NCI-H1694 (cell line): ENCODE measurements around the gene DDX60.
"Not testable (repeated sequence)": the region's sequence is repeated elsewhere in the genome, so short reads cannot be mapped to it uniquely, and the experiment has no call there.

Experiments
- DNase-seq: peaks from one replicate; lab custom pipeline; 2025; lab: John Stamatoyannopoulos, UW

DDX60 gene

GRCh38 chr4:168318266-168318895 is at the start of gene DDX60:
DDX60 (minus strand) TSS chr4:168318752; CDS start chr4:168311259, 7,493 bp downstream.
- peak; percentile 3 for DNase-seq

GRCh38 chr4:168367065-168367464 is 48.5 kb upstream of the DDX60 start:
- no peak for DNase-seq

- DNase-seq = no peak
Observed at GRCh38 chr4:168362025-168362401, 43.5 kb upstream of the DDX60 start.

- DNase-seq = no peak
Observed at GRCh38 chr4:168361365-168362024, 42.9 kb upstream of the DDX60 start.

GRCh38 chr4:168360271-168360670 is 41.7 kb upstream of the DDX60 start:
- DNase-seq = no peak

GRCh38 chr4:168357941-168358340 is 39.4 kb upstream of the DDX60 start:
- no peak for DNase-seq

GRCh38 chr4:168353746-168354145 is 35.2 kb upstream of the DDX60 start:
- no peak for DNase-seq

GRCh38 chr4:168337550-168337940 is 19.0 kb upstream of the DDX60 start:
- no peak for DNase-seq

- DNase-seq = no peak
Observed at GRCh38 chr4:168336837-168337549, 18.4 kb upstream of the DDX60 start.

- DNase-seq = no peak
Observed at GRCh38 chr4:168335621-168336020, 17.1 kb upstream of the DDX60 start.

GRCh38 chr4:168334053-168334452 is 15.5 kb upstream of the DDX60 start:
- no peak for DNase-seq

GRCh38 chr4:168330575-168330974 is 12.0 kb upstream of the DDX60 start:
- DNase-seq = not testable (repeated sequence)

- no peak for DNase-seq
Observed at GRCh38 chr4:168325591-168325990, 7.0 kb upstream of the DDX60 start.

GRCh38 chr4:168321006-168321405 is 2.5 kb upstream of the DDX60 start:
- DNase-seq = no peak

- no peak for DNase-seq
Observed at GRCh38 chr4:168319486-168320019, 1.0 kb upstream of the DDX60 start.

GRCh38 chr4:168317621-168318020 is 931 bp downstream of the DDX60 start:
- no peak for DNase-seq

- DNase-seq = peak; percentile 4
Observed at GRCh38 chr4:168309781-168310180, 8.8 kb downstream of the DDX60 start.

GRCh38 chr4:168308912-168309311 is 9.6 kb downstream of the DDX60 start:
- DNase-seq = no peak

- no peak for DNase-seq
Observed at GRCh38 chr4:168306476-168306875, 12.1 kb downstream of the DDX60 start.

GRCh38 chr4:168304744-168305459 is 13.7 kb downstream of the DDX60 start:
- peak; percentile 66 for DNase-seq

- not testable (repeated sequence) for DNase-seq
Observed at GRCh38 chr4:168303430-168303829, 15.1 kb downstream of the DDX60 start.

GRCh38 chr4:168293386-168293975 is 25.1 kb downstream of the DDX60 start:
- no peak for DNase-seq
